Measurements from ENCODE around the gene POLQ. TPM values are rescaled to one million over a fixed set of nuclear protein-coding genes. Genes with fewer than 3 reads are reported as not detected.
"Not testable (repeated sequence)": the region's sequence is repeated elsewhere in the genome, so short reads cannot be mapped to it uniquely, and the experiment has no call there.

The POLQ gene
- total RNA-seq, 2 experiments from 2014 or later = 22.8 to 23.4 TPM

GRCh38 chr3:121467085-121467484 is 78.7 kb downstream of the POLQ start:
- no peaks in the 10 kb centered on the region for H3K27me3 Mint-ChIP-seq
- H3K9me3 Mint-ChIP-seq (ENCODE audit: low read depth) = no peaks in the 10 kb centered on the region
- H3K4me1 Mint-ChIP-seq = no peaks in the 10 kb centered on the region
- no peak overlapping the region for H3K4me3 Mint-ChIP-seq
- DNase-seq (no peak), ATAC-seq (no peak)
- POLR2A ChIA-PET = no interaction called here
- peaks cover 45% of the 10 kb centered on the region for H3K36me3 Mint-ChIP-seq (ENCODE audit: low read depth)
- CTCF ChIA-PET = no interaction called here
- intact Hi-C loops (cut with DNase I, micrococcal nuclease) = no loop called here
- no peak overlapping the region for H3K27ac Mint-ChIP-seq

GRCh38 chr3:121463745-121464144 is 82.0 kb downstream of the POLQ start:
- Mint-ChIP-seq H3K27me3 (no peaks in the 10 kb centered on the region), H3K36me3 (ENCODE audit: low read depth) (peaks cover 53% of the 10 kb centered on the region), H3K27ac (no peak overlapping the region), H3K9me3 (ENCODE audit: low read depth) (no peaks in the 10 kb centered on the region), H3K4me3 (no peak overlapping the region), H3K4me1 (no peaks in the 10 kb centered on the region)
- ATAC-seq = no peak
- intact Hi-C loops (cut with DNase I, micrococcal nuclease) = no loop called here
- ChIA-PET CTCF (no interaction called here), POLR2A (no interaction called here)
- no peak for DNase-seq

- DNase-seq (no peak), ATAC-seq (no peak)
- H3K27ac Mint-ChIP-seq = no peak overlapping the region
- no peaks in the 10 kb centered on the region for H3K27me3 Mint-ChIP-seq
- ChIA-PET POLR2A (no interaction called here), CTCF (no interaction called here)
- intact Hi-C loops (cut with DNase I, micrococcal nuclease) = no loop called here
- no peak overlapping the region for H3K4me3 Mint-ChIP-seq
- no peaks in the 10 kb centered on the region for H3K9me3 Mint-ChIP-seq (ENCODE audit: low read depth)
- H3K36me3 Mint-ChIP-seq (ENCODE audit: low read depth) = peaks cover 50% of the 10 kb centered on the region
- H3K4me1 Mint-ChIP-seq = no peaks in the 10 kb centered on the region
Measured at GRCh38 chr3:121462565-121462964, 83.2 kb downstream of the POLQ start.

DNA sequence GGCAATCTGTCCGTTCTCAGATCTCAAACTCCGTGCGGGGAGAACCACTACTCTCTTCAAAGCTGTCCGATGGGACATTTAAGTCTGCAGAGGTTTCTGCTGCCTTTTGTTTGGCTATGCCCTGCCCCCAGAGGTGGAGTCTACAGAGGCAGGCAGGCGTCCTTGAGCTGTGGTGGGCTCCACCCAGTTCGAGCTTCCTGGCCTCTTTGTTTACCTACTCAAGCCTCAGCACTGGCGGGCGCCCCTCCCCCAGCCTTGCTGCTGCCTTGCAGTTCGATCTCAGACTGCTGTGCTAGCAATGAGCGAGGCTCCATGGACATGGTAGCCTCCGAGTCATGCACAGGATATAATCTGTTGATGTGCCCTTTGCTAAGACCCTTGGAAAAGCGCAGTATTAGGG is 94.0 kb downstream of the POLQ start:
- DNase-seq; H3K4me3 Mint-ChIP-seq; H3K27me3 Mint-ChIP-seq; CTCF ChIA-PET; intact Hi-C loops (cut with DNase I, micrococcal nuclease); POLR2A ChIA-PET; H3K4me1 Mint-ChIP-seq; H3K9me3 Mint-ChIP-seq (ENCODE audit: low read depth); H3K27ac Mint-ChIP-seq; ATAC-seq: not testable (repeated sequence)
- peaks cover 56% of the 10 kb centered on the region for H3K36me3 Mint-ChIP-seq (ENCODE audit: low read depth)

DNA sequence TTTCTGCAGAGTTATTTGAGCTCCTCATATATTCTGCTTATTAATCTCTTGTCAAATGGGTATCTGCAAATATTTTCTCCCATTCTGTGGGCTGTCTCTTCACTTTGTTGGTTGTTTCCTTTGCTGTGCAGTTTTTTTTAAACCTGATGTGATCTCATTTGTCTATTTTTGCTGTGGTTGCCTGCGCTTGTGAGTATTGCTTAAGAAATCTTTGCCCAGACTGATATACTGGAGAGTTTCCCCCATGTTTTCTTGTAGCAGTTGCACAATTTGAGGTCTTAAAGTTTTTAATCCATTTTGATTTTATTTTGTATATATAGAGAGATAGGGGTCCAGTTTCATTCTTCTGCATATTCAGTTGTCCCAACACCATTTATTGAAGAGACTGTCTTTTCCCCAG is 102.3 kb downstream of the POLQ start:
- CTCF ChIA-PET = interaction anchor here (0.7 kb wide), 1 partner anchor 733 kb away, joined by 3 read pairs; no protein-coding TSS in a partner anchor
- no peaks in the 10 kb centered on the region for H3K4me1 Mint-ChIP-seq
- POLR2A ChIA-PET = no interaction called here
- H3K27me3 Mint-ChIP-seq = no peaks in the 10 kb centered on the region
- H3K27ac Mint-ChIP-seq = no peak overlapping the region
- ATAC-seq = no peak
- peaks cover 27% of the 10 kb centered on the region for H3K36me3 Mint-ChIP-seq (ENCODE audit: low read depth)
- H3K4me3 Mint-ChIP-seq = no peak overlapping the region
- intact Hi-C loops (cut with DNase I, micrococcal nuclease) = no loop called here
- DNase-seq = no peak
- H3K9me3 Mint-ChIP-seq (ENCODE audit: low read depth) = no peaks in the 10 kb centered on the region

- Mint-ChIP-seq H3K9me3 (ENCODE audit: low read depth) (no peaks in the 10 kb centered on the region), H3K4me1 (peaks cover 14% of the 10 kb centered on the region), H3K36me3 (ENCODE audit: low read depth) (peaks cover 46% of the 10 kb centered on the region), H3K27ac (no peak overlapping the region), H3K4me3 (no peak overlapping the region), H3K27me3 (no peaks in the 10 kb centered on the region)
- intact Hi-C loops (cut with DNase I, micrococcal nuclease) = no loop called here
- ATAC-seq (no peak), DNase-seq (no peak)
- POLR2A ChIA-PET = no interaction called here
- CTCF ChIA-PET = no interaction called here
Measured at GRCh38 chr3:121436641-121437040, 109.1 kb downstream of the POLQ start.

DNA sequence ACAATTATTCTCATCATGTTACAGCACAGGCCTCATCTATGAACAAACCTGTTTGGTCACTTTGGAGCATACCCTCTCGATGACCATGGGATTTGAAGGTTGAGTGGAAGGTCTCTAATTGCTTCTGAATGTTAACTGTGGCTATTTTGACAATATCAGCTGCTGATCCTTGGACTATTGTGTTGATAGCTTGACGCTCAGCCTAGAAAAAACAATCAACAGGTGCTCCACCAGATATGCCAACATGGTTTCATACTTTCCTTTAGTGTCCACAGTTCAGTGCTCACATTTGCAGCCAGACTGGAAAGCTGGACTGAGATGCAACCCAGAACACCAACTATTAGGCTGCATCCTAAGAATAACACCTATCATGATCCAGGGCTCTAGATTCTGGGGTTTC is 109.7 kb downstream of the POLQ start:
- intact Hi-C loops (cut with DNase I, micrococcal nuclease) = no loop called here
- Mint-ChIP-seq H3K4me3 (no peak overlapping the region), H3K4me1 (peaks cover 14% of the 10 kb centered on the region), H3K27ac (no peak overlapping the region), H3K9me3 (ENCODE audit: low read depth) (no peaks in the 10 kb centered on the region), H3K27me3 (no peaks in the 10 kb centered on the region), H3K36me3 (ENCODE audit: low read depth) (peaks cover 46% of the 10 kb centered on the region)
- DNase-seq (no peak), ATAC-seq (no peak)
- ChIA-PET CTCF (interaction anchor here (0.5 kb wide), 1 partner anchor 1231 kb away, joined by 3 read pairs; no protein-coding TSS in a partner anchor), POLR2A (no interaction called here)

DNA sequence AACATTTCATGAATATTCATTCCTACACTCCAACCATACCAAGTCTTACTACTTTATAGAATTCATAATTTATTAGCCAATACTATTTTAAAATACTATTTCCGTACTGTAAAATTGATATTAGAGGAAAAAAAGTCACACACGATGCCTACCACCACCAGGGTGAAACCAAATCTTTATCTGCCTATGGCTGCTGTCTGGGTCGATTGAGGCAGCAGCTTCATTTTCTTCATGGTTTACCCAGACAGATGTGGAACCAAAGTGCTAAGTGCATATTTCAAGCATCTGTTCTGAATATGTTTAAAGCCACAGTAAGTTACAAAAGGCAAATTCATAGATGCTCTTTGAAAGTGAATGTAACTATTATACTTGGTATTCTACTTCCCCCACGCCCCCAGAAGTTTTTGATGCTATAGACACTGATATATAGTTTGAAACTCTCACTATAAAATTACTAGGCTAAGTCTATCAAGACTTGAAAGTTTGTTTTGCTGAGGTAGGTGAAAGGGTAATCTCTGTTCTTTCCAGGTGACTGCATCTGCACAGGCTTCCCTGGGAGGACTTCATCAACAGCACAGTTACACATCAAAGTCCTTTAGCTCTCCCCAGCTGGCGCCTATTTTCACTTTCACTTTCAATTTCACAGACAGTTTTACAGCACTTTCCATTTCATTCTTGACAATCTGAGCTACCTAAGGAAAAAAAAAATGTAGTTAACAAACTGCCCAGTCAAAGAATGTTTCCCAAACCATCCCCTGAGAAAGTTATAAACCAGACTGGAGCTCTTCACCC is 113.9 kb downstream of the POLQ start:
- DNase-seq = peak; percentile 56
- Mint-ChIP-seq H3K36me3 (ENCODE audit: low read depth) (peaks cover 52% of the 10 kb centered on the region), H3K27ac (peak overlapping the region; percentile 49), H3K4me3 (peak overlapping the region; percentile 5), H3K4me1 (peaks cover 14% of the 10 kb centered on the region), H3K9me3 (ENCODE audit: low read depth) (no peaks in the 10 kb centered on the region), H3K27me3 (no peaks in the 10 kb centered on the region)
- peak; percentile 97 for ATAC-seq
- POLR2A ChIA-PET = no interaction called here
- intact Hi-C loops (cut with DNase I, micrococcal nuclease) = no loop called here
- CTCF ChIA-PET = interaction anchor here (1.1 kb wide), 1 partner anchor 9 kb away, joined by 4 read pairs; no protein-coding TSS in a partner anchor

DNA sequence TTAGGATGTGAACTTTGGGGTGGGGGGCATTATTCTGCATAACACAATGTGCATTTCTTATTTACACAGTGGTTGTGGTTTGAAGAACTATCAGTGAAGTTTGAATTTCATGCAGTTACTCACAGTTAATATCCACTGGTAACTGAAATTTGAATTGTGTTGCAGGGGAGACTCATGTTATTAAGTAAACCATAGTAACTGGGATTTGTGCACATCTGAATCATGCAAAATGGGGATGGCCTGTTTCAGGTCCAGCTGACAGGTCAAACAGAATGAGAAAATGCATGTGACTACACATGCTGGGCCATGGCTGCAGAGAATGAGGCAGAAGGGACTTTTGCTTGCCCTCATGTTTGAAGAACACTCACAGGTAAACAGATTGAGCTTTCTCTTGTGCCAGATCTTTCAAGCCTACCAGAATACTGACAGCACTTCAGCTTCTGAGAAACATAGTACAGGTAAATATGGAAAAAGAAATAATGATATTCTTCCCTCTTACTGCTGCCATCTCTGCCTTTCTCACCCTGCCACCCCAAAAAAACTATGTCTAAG is 115.0 kb downstream of the POLQ start:
- Mint-ChIP-seq H3K27ac (no peak overlapping the region), H3K36me3 (ENCODE audit: low read depth) (peaks cover 48% of the 10 kb centered on the region), H3K9me3 (ENCODE audit: low read depth) (no peaks in the 10 kb centered on the region), H3K4me3 (no peak overlapping the region), H3K4me1 (peaks cover 14% of the 10 kb centered on the region), H3K27me3 (no peaks in the 10 kb centered on the region)
- ChIA-PET CTCF (interaction anchor here (1.1 kb wide), 1 partner anchor 10 kb away, joined by 4 read pairs; no protein-coding TSS in a partner anchor), POLR2A (no interaction called here)
- ATAC-seq (no peak), DNase-seq (no peak)
- intact Hi-C loops (cut with DNase I, micrococcal nuclease) = no loop called here

- Mint-ChIP-seq H3K27me3 (no peaks in the 10 kb centered on the region), H3K4me1 (no peaks in the 10 kb centered on the region), H3K36me3 (ENCODE audit: low read depth) (peaks cover 7% of the 10 kb centered on the region), H3K4me3 (no peak overlapping the region), H3K9me3 (ENCODE audit: low read depth) (no peaks in the 10 kb centered on the region), H3K27ac (no peak overlapping the region)
- ChIA-PET POLR2A (no interaction called here), CTCF (interaction anchor here (0.6 kb wide), 1 partner anchor 184 kb away, joined by 3 read pairs; no protein-coding TSS in a partner anchor)
- no peak for ATAC-seq
- no peak for DNase-seq
- intact Hi-C loops (cut with DNase I, micrococcal nuclease) = no loop called here
Measured at GRCh38 chr3:121424549-121424948, 121.2 kb downstream of the POLQ start.

DNA sequence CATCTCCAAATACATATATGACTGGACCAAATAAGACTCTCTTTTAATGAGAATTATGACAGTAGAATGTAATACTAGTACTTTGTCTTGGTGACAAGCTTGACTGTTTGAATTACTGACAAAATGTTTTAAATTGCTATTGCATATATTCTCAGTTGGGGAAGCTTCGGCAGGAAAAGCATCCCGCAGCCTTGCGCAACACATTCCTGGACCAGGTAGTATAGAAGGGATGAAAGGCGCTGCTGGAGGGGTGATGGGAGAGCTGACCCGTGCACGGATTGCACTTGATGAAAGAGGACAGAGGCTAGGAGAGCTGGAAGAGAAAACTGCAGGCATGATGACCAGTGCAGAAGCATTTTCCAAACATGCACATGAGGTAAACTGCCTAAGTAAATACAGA is 127.6 kb downstream of the POLQ start:
- ATAC-seq = no peak
- CTCF ChIA-PET = no interaction called here
- Mint-ChIP-seq H3K36me3 (ENCODE audit: low read depth) (no peaks in the 10 kb centered on the region), H3K9me3 (ENCODE audit: low read depth) (no peaks in the 10 kb centered on the region), H3K27me3 (no peaks in the 10 kb centered on the region), H3K4me3 (no peak overlapping the region), H3K4me1 (peaks cover 8% of the 10 kb centered on the region), H3K27ac (no peak overlapping the region)
- POLR2A ChIA-PET = interaction anchor here (0.6 kb wide), 1 partner anchor 11 kb away, joined by 3 read pairs; no protein-coding TSS in a partner anchor
- intact Hi-C loops (cut with DNase I, micrococcal nuclease) = no loop called here
- no peak for DNase-seq

DNA sequence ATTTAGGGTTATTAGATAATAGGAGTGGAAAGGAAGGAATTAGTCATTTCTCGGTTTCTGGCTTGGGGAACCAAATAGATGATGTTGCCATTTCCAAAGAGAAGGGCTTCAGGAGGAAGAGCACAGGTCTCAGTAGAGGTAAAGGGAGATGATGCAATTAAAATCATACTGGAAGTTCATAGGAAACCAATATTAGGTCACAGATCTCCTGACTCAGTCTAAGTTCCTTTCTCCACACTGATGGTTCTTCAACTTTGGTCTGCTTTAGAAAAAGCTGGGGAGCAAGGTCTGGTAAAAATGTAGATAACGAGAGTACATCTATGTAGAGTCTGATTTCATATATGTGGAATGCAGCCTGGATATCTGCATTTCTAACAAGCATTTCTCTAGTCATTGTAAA is 130.9 kb downstream of the POLQ start:
- Mint-ChIP-seq H3K9me3 (ENCODE audit: low read depth) (no peaks in the 10 kb centered on the region), H3K27ac (no peak overlapping the region)

More for the DNA sequence above, 130.9 kb downstream of the POLQ start:
- Mint-ChIP-seq H3K4me3 (no peak overlapping the region), H3K27me3 (no peaks in the 10 kb centered on the region), H3K36me3 (ENCODE audit: low read depth) (no peaks in the 10 kb centered on the region), H3K4me1 (peaks cover 10% of the 10 kb centered on the region)
- intact Hi-C loops (cut with DNase I, micrococcal nuclease) = no loop called here
- ChIA-PET POLR2A (interaction anchor here (0.8 kb wide), 1 partner anchor 893 kb away, joined by 3 read pairs; no protein-coding TSS in a partner anchor), CTCF (no interaction called here)
- DNase-seq (no peak), ATAC-seq (peak; percentile 70)
